ENCODE measurements around the gene SLC22A23. TPM values are rescaled to one million over a fixed set of nuclear protein-coding genes. Genes with fewer than 3 reads are reported as not detected.

SLC22A23 gene
- total and polyA plus RNA-seq, 8 donors, result 5.9 to 241 (median 18.9) TPM

- Histone ChIP-seq H3K27ac (no peak overlapping the region), H3K36me3 (peaks cover 0 to 39% (median 7%) of the 10 kb centered on the region in 4 donors), H3K9me3 (no peaks in the 10 kb centered on the region), H3K27me3 (no peaks in the 10 kb centered on the region), H3K4me1 (no peaks in the 10 kb centered on the region), H3K4me3 (no peak overlapping the region)
- WGBS, 5 donors, result 85 to 90% (median 87%) methylated on average over 20 of the region's 20 CpGs
- no peak for DNase-seq
- TF ChIP-seq POLR2A (IDR thresholded peaks at IDR 0.05) (no peak), POLR2AphosphoS5 (IDR thresholded peaks at IDR 0.05) (no peak), EP300 (IDR thresholded peaks at IDR 0.05) (no peak), CTCF (IDR thresholded peaks at IDR 0.05) (no peak)
- intact Hi-C loops (cut with DNase I; ENCODE audit: low total_unique reads), result no loop called here
Measured at GRCh38 chr6:3314621-3315467, 142.0 kb downstream of the SLC22A23 start.

- H3K4me1 ChIP-seq, result no peaks in the 10 kb centered on the region
- H3K36me3 ChIP-seq, result peaks cover 0 to 33% (median 5%) of the 10 kb centered on the region in 4 donors
- 92 to 100% (median 97%) methylated on average over 7 of the region's 7 CpGs for WGBS, 5 donors
- H3K27me3 ChIP-seq, result no peaks in the 10 kb centered on the region
- TF ChIP-seq EP300 (IDR thresholded peaks at IDR 0.05) (no peak), POLR2A (IDR thresholded peaks at IDR 0.05) (no peak)
- no peak overlapping the region for H3K27ac ChIP-seq
- H3K4me3 ChIP-seq, result no peak overlapping the region
- no peak for DNase-seq
- intact Hi-C loops (cut with DNase I; ENCODE audit: low total_unique reads), result no loop called here
- no peaks in the 10 kb centered on the region for H3K9me3 ChIP-seq
Measured at GRCh38 chr6:3314176-3314575, 142.7 kb downstream of the SLC22A23 start.

- Histone ChIP-seq H3K27ac (no peak overlapping the region), H3K36me3 (peaks cover 0 to 22% (median 5%) of the 10 kb centered on the region in 4 donors), H3K9me3 (no peaks in the 10 kb centered on the region), H3K27me3 (no peaks in the 10 kb centered on the region), H3K4me3 (no peak overlapping the region), H3K4me1 (no peaks in the 10 kb centered on the region)
- intact Hi-C loops (cut with DNase I; ENCODE audit: low total_unique reads), result no loop called here
- 73 to 87% (median 85%) methylated on average over 10 to 11 of the region's 11 CpGs for WGBS, 5 donors
- DNase-seq, result no peak
- no peak for TF ChIP-seq POLR2A (IDR thresholded peaks at IDR 0.05)
Measured at GRCh38 chr6:3312604-3313231, 144.1 kb downstream of the SLC22A23 start.

GRCh38 chr6:3311826-3312225 lies 145.0 kb downstream of the SLC22A23 start:
- Histone ChIP-seq H3K9me3 (no peaks in the 10 kb centered on the region), H3K4me1 (no peaks in the 10 kb centered on the region), H3K27ac (no peak overlapping the region), H3K27me3 (no peaks in the 10 kb centered on the region), H3K4me3 (no peak overlapping the region), H3K36me3 (peaks cover 0 to 21% (median 9%) of the 10 kb centered on the region in 4 donors)
- WGBS, 5 donors, result 92 to 98% (median 97%) methylated on average over 6 of the region's 6 CpGs
- no peak for DNase-seq
- intact Hi-C loops (cut with DNase I; ENCODE audit: low total_unique reads), result no loop called here
- TF ChIP-seq CTCF (IDR thresholded peaks at IDR 0.05) (no peak), POLR2AphosphoS5 (IDR thresholded peaks at IDR 0.05) (no peak), POLR2A (IDR thresholded peaks at IDR 0.05) (no peak), EP300 (IDR thresholded peaks at IDR 0.05) (no peak)

DNA sequence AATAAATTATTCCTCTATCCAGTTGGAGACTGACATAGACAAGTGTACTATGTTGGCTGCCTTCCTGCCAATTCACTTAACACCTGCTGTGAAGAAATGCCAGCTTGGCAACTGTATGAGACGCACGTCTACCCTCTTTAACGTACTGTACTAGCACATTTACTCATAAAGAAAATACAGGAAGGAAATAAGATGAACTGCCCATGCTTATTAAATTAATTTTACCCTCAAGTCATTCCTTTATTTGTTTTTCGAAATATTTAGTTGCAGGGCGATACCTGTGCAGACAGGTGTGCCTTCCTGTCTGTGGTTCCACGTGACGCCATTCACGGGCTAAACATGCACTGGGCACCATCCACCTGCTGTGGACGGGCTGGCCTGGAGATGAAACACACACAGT lies 146.1 kb downstream of the SLC22A23 start:
- TF ChIP-seq POLR2A (IDR thresholded peaks at IDR 0.05) (no peak), POLR2AphosphoS5 (IDR thresholded peaks at IDR 0.05) (no peak), CTCF (IDR thresholded peaks at IDR 0.05) (no peak), EP300 (IDR thresholded peaks at IDR 0.05) (no peak)
- H3K4me3 ChIP-seq, result no peak overlapping the region
- H3K36me3 ChIP-seq, result peaks cover 0 to 21% (median 10%) of the 10 kb centered on the region in 4 donors
- 73 to 82% (median 77%) methylated on average over 9 of the region's 9 CpGs for WGBS, 5 donors
- no peak overlapping the region for H3K27ac ChIP-seq
- intact Hi-C loops (cut with DNase I; ENCODE audit: low total_unique reads), result no loop called here
- no peaks in the 10 kb centered on the region for H3K27me3 ChIP-seq
- H3K9me3 ChIP-seq, result no peaks in the 10 kb centered on the region
- H3K4me1 ChIP-seq, result no peaks in the 10 kb centered on the region
- no peak for DNase-seq

Data from stomach (tissue), 9 donors.